Measurements from ENCODE around the gene CAMK1D.

The CAMK1D gene

DNA sequence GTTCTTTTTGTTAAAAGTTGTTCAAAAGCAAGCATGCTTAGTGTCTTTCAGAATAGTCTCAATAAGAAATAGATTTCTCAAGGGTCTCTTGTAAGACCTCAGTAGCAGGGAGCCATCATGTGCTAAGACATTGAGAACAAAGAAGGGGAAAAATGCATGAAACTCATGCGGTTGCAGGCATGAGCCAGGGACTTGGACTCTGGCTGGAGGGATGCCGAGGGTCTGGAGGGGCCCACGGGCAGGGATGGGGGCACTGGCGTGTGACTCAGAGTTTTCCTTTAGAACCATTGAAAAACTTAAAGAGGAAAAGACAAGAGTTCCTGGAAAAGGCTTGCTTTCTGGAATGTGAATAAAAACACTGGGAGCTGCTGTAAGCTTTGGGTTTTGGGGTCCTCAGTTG lies 398.8 kb downstream of the CAMK1D start:
- Histone ChIP-seq H3K4me3 (ENCODE audit: low read depth, low read length) (no peak overlapping the region), H3K9me3 (ENCODE audit: severe bottlenecking) (no peaks in the 10 kb centered on the region), H3K36me3 (no peaks in the 10 kb centered on the region), H3K27me3 (ENCODE audit: insufficient read depth, low read depth, severe bottlenecking) (no peaks in the 10 kb centered on the region), H3K27ac (no peak overlapping the region)
- DNase-seq: no peak
- TF ChIP-seq, protein P1, sequence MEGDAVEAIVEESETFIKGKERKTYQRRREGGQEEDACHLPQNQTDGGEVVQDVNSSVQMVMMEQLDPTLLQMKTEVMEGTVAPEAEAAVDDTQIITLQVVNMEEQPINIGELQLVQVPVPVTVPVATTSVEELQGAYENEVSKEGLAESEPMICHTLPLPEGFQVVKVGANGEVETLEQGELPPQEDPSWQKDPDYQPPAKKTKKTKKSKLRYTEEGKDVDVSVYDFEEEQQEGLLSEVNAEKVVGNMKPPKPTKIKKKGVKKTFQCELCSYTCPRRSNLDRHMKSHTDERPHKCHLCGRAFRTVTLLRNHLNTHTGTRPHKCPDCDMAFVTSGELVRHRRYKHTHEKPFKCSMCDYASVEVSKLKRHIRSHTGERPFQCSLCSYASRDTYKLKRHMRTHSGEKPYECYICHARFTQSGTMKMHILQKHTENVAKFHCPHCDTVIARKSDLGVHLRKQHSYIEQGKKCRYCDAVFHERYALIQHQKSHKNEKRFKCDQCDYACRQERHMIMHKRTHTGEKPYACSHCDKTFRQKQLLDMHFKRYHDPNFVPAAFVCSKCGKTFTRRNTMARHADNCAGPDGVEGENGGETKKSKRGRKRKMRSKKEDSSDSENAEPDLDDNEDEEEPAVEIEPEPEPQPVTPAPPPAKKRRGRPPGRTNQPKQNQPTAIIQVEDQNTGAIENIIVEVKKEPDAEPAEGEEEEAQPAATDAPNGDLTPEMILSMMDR (IDR thresholded peaks at IDR 0.05; ENCODE audit: low read depth, low read length): no peak

DNA sequence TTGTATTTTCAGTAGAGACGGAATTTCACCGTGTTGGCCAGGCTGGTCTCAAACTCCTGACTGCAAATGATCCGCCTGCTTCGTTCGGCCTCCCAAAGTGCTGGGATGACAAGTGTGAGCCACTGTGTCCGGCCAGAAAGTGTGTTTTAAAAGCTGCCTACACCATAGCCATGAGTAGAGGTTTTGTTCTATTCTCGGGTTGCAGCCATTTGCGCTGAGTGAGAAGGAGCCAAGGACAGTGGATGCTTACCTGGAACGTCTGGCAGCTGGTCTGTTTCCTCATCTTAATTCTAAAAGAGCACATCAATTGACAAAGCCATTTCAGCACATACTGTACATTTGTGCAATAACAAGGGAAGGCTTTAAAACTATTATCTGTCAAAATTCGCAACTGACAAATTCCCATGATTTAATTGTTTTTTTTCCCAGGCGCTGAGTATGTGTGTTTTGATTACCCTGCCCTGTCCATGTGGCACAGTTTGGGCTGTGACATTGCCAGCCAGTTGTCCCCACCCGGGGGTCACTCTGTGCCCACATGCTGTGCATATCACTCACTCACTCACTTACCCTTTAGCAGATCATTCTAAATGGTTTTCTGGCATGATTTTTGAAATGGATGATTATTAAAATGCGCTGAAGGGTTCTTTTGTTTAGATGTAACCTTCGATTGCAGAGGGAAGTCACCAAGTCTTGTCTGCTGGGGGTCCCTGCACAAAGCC lies 400.6 kb downstream of the CAMK1D start:
- no peak overlapping the region for H3K4me3 ChIP-seq (ENCODE audit: low read depth, low read length)
- no peak for DNase-seq
- H3K27me3 ChIP-seq (ENCODE audit: insufficient read depth, low read depth, severe bottlenecking): no peaks in the 10 kb centered on the region
- no peak overlapping the region for H3K27ac ChIP-seq
- TF ChIP-seq, protein P1 (IDR thresholded peaks at IDR 0.05; ENCODE audit: low read depth, low read length): no peak
- no peaks in the 10 kb centered on the region for H3K36me3 ChIP-seq
- H3K9me3 ChIP-seq (ENCODE audit: severe bottlenecking): no peaks in the 10 kb centered on the region

DNA sequence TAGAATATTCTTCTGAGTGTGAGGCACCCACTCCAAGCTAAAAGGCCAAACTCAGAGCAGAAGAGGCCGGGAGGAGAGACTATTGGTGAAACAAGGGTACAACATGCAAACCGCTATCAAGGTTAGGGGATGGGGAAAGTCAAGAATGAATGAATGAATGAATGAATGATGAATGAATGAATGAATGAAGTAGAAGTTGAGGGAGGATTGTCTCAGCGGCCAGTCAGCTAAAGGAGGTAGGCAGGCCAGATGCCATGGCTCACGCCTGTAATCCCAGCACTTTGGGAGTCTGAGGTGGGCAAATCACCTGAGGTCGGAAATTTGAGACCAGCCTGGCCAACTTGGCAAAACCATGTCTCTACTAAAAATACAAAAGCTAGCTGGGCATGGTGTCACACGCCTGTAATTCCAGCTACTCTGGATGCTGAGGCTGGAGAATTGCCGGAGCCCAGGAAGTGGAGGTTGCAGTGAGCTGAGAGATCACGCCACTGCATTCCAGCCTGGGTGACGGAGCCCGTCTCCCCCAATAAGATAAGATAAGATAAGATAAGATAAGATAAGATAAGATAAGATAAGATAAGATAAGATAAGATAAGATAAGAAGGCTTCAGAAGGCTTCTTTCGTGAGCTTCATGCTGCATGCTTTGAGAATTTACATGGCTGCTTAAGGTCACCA lies 401.3 kb downstream of the CAMK1D start:
- no peak overlapping the region for H3K4me3 ChIP-seq (ENCODE audit: low read depth, low read length)
- no peaks in the 10 kb centered on the region for H3K36me3 ChIP-seq
- DNase-seq: no peak
- no peak overlapping the region for H3K27ac ChIP-seq
- no peaks in the 10 kb centered on the region for H3K9me3 ChIP-seq (ENCODE audit: severe bottlenecking)
- no peaks in the 10 kb centered on the region for H3K27me3 ChIP-seq (ENCODE audit: insufficient read depth, low read depth, severe bottlenecking)
- TF ChIP-seq, protein P1 (IDR thresholded peaks at IDR 0.05; ENCODE audit: low read depth, low read length): no peak

DNA sequence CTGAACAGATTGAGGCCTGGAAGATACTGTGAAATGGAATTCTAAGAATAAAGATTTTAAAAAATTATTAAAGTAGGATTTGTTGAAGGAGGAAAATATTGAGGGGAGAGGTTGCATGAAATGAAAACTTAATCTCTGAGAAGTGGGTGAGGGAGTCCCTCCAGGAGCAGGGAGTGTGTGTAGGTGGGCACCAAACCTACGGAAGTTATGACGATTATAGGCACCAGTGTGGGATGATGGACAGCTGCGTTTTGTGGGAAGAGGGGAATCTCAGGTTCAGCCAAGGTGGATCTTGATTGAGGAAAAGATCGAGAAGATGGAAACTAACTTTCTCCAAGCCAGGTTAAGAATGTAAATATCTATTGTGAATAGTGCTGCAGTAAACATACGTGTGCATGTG lies 405.7 kb downstream of the CAMK1D start:
- no peak for DNase-seq
- Histone ChIP-seq H3K9me3 (ENCODE audit: severe bottlenecking) (no peaks in the 10 kb centered on the region), H3K4me3 (ENCODE audit: low read depth, low read length) (no peak overlapping the region), H3K36me3 (no peaks in the 10 kb centered on the region), H3K27ac (no peak overlapping the region), H3K27me3 (ENCODE audit: insufficient read depth, low read depth, severe bottlenecking) (no peaks in the 10 kb centered on the region)
- TF ChIP-seq, protein P1 (IDR thresholded peaks at IDR 0.05; ENCODE audit: low read depth, low read length): no peak

DNA sequence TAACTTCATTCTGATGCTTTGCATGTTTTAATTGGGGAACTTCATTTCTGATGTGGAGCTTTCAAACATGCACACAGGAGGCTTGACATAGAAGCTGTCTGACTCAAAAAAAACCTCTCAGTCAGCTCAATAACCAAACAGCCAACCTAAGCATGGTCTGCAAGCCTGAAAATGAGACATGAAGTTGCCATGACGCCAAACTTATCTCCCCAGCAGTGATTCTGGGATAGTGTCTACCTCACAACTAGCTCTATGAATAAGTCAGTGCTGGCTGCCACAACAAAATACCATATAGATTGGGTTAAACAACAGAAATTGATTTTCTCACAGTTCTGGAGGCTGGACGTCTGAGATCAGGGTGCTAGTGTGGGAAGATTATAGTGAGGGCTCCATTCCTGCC lies 408.0 kb downstream of the CAMK1D start:
- DNase-seq: no peak
- H3K4me3 ChIP-seq (ENCODE audit: low read depth, low read length): no peak overlapping the region
- no peaks in the 10 kb centered on the region for H3K27me3 ChIP-seq (ENCODE audit: insufficient read depth, low read depth, severe bottlenecking)
- H3K9me3 ChIP-seq (ENCODE audit: severe bottlenecking): no peaks in the 10 kb centered on the region
- no peak overlapping the region for H3K27ac ChIP-seq
- H3K36me3 ChIP-seq: no peaks in the 10 kb centered on the region
- TF ChIP-seq, protein P1 (IDR thresholded peaks at IDR 0.05; ENCODE audit: low read depth, low read length): no peak

All from WERI-Rb-1 (cell line).